Fibroblast of gingiva (primary cell): ENCODE data around the gene ZDHHC20.

Experiments used
- DNase-seq: peaks from one replicate; pipeline ENCODE4 v3.0.0-alpha.2; 2011; ENCODE audit warnings: low read depth

The ZDHHC20 gene

GRCh38 chr13:21361706-21362105 lies 97.4 kb downstream of the ZDHHC20 start:
- DNase-seq, result no peak

- no peak for DNase-seq
These were observed 98.0 kb downstream of the ZDHHC20 start for GRCh38 chr13:21361123-21361522.

- DNase-seq, result no peak
These were observed 98.6 kb downstream of the ZDHHC20 start for GRCh38 chr13:21360463-21360862.

GRCh38 chr13:21359855-21360254 lies 99.2 kb downstream of the ZDHHC20 start:
- DNase-seq, result no peak

GRCh38 chr13:21355304-21355703 lies 103.8 kb downstream of the ZDHHC20 start:
- no peak for DNase-seq

GRCh38 chr13:21354721-21355120 lies 104.4 kb downstream of the ZDHHC20 start:
- DNase-seq, result no peak

- DNase-seq, result no peak
These were observed 110.5 kb downstream of the ZDHHC20 start for GRCh38 chr13:21348488-21349120.

GRCh38 chr13:21347753-21348318 lies 111.3 kb downstream of the ZDHHC20 start:
- DNase-seq, result no peak

GRCh38 chr13:21344662-21345176 lies 114.4 kb downstream of the ZDHHC20 start:
- DNase-seq, result no peak

GRCh38 chr13:21343659-21344058 lies 115.4 kb downstream of the ZDHHC20 start:
- no peak for DNase-seq

GRCh38 chr13:21342699-21343442 lies 116.2 kb downstream of the ZDHHC20 start:
- no peak for DNase-seq

GRCh38 chr13:21341637-21342422 lies 117.3 kb downstream of the ZDHHC20 start:
- no peak for DNase-seq

- no peak for DNase-seq
These were observed 120.3 kb downstream of the ZDHHC20 start for GRCh38 chr13:21338639-21339278.

- DNase-seq, result no peak
These were observed 120.9 kb downstream of the ZDHHC20 start for GRCh38 chr13:21338156-21338555.

- no peak for DNase-seq
These were observed 122.3 kb downstream of the ZDHHC20 start for GRCh38 chr13:21336609-21337349.

GRCh38 chr13:21333186-21333585 lies 125.9 kb downstream of the ZDHHC20 start:
- DNase-seq, result no peak

GRCh38 chr13:21330126-21330861 lies 128.8 kb downstream of the ZDHHC20 start:
- peak; percentile 21 for DNase-seq

- no peak for DNase-seq
These were observed 130.1 kb downstream of the ZDHHC20 start for GRCh38 chr13:21328836-21329477.

- no peak for DNase-seq
These were observed 130.9 kb downstream of the ZDHHC20 start for GRCh38 chr13:21328201-21328600.
